GM19372 (cell line): Measurements from ENCODE around the gene ERFL.
A peak's percentile ranks its signal among the peaks of the same experiment; 100 is the strongest.

Experiments
- ATAC-seq: cut with Tn5 transposase; IDR thresholded peaks from one replicate; pipeline ENCODE4 v1.9.1; 2021; ENCODE audit warnings: mild to moderate bottlenecking, low read depth, moderate library complexity; ENCODE audit not compliant: unreplicated experiment

Gene ERFL

DNA sequence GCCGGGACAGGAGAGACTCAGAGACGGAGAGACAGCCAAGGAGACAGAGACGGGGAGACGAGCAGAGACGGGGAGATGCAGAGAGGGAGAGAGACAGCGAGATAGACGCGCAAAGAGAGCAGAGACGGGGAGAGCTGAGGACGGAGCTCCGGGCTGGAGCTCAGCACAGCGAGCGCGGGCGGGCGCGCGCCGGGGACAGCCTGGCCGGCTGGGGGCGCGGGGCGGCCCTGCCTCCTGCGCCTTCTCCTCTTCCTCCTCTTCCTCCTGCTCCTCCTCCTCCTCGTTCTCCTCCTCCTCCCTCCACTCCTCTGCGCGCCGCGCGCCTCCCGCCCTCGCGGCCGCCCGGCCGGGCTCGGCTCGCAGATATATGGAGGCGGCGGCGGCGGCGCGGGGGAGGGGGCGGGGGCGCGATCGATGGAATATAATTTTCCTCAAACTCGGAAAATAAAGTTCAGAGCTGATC lies at the start of gene ERFL:
Gene ERFL (minus strand): TSS at position 229 of the 463 bp plus-strand sequence. CDS start 15,530 bp downstream, outside the sequence.
- no peak for ATAC-seq

DNA sequence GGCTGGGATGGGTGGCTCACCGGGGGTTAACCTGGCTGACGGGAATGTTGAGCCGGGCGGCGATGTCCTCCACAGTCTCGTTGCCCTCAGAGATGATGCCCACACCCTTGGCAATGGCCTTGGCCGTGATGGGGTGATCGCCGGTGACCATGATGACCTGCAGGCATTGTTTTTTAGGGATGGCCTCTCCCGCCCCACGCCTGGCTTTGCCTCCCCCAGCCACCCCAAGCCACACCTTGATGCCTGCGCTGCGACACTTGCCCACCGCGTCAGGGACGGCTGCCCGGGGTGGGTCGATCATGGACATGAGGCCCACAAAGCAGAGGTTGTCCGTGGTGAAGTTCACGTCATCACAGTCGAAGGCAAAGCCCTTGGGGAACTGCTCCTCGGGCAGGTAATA lies 49.7 kb upstream of the ERFL start:
- ATAC-seq: no peak

DNA sequence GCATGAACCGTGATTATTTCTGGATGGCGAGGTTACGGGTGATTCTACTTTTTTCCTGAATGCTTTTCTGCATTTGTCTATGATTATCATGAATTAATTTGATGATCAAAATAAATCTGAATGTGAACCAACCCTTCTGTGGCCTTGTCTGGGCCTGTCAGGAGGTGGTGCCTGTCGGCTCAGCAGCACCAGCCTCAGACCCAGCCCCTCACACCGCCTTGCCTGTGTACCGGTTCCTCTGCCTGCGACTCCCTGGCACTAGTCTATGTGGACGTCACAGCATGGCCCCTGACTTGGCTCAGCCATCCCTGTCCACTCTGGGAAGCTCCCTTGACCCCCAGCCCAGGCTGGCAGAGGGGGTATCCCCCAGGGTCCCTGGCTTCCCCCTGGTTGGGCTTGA lies 46.4 kb upstream of the ERFL start:
- ATAC-seq: no peak

DNA sequence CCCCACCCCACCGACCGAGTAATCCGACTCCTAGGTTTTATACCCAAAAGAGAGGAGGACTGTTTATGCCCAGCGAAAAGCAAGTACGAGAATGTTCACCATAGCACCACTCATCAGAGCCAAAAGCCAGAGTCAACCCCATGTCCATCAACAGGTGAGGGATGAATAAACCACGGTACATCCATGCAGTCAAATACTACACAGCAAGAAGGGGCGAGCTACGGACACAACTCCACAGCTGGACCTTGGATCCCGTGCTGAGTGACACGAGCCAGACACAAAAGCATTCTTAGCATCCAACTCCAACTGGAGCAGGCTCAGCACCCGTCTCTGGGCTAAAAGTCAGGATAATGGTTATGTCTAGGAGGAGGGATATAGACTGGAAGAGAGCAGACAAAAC lies 43.1 kb upstream of the ERFL start:
- ATAC-seq: no peak

DNA sequence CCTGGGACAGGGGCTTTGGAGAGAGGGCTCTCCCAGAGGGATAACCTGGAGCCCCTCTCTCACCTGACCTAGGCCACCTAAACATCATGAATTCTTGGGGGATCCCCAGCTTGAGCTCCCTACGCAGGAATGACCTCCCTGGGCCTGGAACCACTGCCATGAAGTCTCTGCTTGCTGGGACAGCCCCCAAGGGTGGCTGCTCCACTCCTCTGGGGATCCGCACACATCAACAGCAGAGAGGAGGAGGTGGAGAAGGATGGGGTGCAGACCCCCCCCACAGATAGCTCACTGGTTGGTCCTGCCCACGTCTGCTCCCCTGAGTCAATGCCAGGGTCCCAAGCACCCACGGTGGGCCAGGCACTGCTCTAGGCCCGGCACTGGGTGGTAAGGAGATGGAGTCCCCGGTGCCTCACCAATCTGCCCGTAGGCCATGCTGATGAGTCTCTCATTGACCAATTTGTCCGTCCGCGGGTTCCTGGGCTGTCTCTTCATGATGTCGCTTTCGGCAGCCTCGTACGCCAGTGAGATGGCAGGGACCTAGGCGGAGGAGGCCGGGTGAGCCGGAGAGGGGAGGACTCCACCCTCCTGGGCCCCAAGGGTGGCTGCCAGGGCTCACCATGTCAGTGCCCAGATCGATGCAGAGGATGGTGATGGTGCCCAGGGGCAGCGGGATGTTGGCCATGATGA lies 41.7 kb upstream of the ERFL start:
- no peak for ATAC-seq

DNA sequence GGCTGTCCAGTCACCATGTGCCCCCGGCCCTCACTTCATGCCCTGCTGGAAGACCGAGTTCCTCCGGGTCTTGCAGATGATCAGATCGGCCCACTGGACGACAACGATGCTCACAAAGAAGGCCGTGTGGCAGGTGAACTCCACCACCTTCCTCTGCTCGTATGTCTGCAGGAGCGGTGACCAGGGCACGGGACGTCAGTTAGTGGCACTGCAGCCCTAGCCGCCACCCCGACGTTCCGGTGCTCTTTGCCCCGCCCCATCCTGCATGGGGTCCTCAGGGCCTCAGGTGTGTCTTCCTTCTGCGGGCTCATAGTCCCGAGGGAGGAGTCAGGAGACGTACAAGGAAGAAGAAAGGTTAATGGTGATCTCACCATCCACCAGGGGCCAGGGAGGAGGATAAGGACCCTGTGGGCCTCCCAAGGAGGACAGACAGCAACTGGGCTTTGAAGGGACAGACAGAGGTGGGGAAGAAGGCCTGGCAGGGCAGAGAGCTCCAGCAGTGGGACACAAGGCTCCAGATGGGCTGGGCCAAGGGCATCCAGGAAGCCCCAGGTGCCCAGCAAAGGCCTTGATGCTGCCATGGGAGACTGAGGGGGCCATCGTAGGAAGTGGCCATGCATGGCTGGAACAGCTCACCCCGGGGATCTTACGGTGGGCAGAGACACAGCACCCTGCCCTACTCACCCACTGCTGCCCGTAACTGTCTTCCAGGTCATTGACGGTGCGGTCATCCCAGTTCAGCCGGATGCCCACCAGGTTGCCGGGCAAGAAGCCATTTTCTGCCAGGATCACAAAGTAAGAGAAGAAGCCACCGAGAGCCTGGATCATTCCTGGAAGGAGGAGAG lies 40.7 kb upstream of the ERFL start:
- ATAC-seq: no peak

DNA sequence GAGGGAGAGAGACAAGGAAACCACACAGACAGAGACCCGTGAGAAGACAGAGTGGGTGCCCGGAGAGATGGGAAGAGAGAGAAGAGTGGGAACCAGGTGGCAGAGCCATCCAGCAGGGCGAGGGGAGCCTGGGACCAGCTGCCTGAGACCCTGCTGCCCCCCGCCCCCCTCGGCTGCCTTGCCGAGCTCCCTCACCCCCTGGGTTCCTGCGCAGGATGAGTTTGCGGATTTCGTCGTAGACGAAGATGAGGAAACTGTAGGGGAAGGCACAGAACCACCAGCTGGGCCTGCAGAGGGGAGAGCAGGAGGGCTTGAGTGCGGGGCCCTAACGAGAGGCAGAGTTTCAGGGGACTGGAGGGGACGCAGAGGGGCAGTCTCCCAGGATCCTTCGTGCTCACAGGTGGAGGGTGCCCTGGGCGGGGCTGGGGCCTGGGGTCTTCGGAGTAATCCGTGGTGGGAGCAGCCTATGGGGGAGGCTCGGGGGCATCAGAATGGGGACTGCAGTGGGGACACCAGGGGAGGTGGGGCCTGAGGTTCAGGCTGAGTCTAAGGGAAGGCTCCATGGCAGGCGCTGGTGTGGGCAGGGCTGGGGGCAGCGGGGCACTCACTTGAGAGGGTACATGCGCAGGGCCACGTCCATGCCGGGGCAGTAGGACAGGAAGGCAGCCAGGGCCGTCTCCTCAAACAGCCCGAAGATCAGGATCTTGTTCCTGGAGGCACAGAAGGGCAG lies 39.0 kb upstream of the ERFL start:
- ATAC-seq: no peak

DNA sequence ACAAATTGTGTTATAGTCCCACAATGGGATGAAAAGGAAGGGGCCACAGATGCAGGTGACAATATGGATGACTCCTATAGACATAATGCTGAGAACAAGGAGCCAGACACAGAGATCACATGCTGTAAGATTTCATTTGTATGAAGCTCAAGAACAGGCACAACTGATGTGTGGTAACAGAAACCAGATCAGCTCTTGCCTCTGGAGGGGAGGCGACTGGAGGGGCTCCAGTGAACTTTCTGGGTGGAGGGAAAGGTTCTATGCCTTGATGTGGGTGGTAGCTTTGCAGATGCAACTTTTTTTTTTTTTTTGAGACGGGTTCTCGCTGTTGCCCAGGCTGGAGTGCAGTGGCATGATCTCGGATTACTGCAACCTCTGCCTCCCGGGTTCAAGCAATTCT lies 36.9 kb upstream of the ERFL start:
- no peak for ATAC-seq

DNA sequence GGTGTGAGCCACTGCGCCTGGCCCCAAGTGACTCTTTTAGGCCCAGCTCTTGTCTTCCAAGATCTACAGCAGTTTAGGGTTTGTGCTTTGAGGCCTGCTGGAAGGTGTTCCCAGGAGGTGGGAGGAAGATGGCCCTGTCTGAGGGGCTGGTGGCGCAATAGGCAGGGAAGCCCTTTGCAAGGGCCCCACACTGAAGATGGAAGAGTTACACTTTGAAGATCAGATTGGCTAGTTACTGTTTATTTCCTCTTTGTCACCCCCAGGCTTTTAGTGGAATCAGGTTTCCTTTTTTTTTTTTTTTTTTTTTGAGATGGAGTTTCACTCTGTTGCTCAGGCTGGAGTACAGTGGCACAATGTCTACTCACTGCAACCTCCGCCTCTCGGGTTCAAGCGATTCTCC lies 32.7 kb upstream of the ERFL start:
- ATAC-seq: no peak

DNA sequence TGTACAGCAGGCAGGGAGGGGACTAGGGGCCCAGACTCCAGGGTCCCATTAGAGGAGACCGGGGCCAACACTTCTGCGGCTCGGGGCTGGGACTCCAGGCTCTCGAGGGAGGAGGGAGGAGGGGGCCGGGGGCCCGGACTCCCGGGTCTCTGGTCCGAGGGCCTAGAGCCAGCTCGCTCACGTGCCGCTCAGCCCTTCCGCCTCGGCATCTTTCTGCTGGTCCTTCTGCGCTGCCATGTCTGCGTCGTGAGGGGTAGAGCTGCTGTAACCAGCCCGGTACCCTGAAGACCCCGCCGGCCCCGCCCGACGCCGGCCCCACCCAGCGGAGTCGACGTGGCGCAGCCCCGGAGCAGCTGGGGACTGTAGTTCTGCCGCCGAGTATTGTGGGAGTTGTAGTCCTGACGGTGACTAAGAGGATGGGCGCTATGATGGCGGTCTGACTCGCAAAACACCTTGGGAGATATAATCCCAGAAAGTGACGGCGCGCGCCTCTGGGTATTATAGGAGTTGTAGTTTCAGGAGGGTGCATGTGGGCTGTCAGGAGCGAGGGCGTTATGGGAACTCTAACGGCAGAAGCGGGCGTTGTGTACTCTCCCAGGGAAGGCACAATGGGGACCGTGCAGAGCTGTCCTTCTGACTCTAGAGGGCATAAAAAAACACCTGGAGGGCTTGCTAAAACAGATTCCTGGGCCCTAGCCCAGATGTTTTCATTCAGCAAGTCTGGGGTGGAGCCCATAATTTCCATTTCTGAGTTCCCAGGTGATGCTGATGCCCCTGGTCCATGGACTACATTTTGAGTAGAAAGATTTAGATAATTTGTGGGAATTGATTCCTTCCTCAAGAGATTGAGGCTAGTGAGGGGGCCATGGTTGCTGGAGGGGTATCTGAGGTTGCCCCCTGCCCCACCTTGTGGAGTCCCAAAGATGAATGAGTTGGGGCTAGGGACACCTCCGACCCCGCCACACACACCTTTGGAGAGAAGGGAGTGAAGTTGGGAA lies 31.1 kb upstream of the ERFL start, which contains the start of gene RABAC1:
Gene RABAC1 (minus strand): TSS at position 266 of the 998 bp plus-strand sequence. CDS start 29 bp downstream, at position 237.
- ATAC-seq: peak; percentile 74

DNA sequence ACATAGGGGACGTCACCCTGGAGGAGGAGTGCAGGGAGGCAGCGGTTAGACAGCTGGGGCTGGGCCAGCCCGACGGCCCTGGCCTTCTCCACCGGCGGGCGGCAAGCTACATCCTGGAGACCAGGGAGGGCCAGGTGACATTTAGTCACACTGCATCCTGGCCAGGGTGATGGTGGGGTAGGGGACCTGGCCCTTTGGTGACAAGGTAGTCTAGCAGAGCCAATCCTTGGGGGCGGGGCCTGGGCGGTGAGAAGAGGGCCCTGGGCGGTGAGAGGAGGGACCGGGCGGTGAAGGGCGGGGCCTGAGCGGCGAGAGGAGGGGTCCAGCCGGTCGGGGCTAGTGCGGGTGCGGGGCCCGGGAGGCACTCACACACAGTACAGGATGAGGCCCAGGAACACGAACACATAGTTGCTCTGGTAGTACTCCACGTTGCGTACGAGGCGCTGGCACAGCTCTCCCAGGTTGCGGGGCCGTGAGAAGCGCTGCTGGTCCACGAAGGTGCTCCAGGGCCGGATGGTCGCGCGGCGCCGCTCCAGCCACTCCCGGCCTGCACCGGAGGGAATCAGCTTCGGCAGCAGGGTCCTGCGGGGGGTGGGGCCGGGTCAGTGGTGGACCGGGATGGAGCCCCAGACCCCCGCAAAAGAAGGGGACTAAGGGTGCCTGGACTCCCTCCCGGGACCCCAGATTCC lies 30.3 kb upstream of the ERFL start:
- peak; percentile 50 for ATAC-seq

DNA sequence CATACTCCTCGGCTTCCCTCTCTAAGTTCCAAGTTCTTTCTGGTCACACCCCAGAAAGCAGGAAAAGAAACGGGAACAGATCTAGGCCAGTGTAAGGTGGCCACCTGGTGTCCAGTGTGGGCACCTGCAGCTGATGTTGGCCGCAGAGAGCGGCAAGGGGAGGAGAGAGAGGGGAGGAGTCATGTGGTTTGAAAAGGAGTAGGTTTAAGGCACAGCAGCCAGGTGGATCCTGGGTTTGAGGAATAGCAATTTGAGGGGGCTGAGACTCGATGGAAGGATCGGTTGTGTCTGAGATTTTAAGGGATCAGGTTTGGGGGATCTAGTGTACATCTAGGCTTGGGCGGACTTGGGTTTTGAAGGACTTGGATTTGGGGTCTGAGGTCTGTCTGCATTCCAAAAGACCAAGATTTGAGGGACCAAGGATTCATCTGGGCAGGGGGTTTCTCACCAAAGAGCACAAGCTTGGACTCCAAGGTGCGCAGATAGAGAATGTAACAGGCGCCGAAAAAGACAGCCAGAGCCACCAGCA lies 29.7 kb upstream of the ERFL start:
- no peak for ATAC-seq

DNA sequence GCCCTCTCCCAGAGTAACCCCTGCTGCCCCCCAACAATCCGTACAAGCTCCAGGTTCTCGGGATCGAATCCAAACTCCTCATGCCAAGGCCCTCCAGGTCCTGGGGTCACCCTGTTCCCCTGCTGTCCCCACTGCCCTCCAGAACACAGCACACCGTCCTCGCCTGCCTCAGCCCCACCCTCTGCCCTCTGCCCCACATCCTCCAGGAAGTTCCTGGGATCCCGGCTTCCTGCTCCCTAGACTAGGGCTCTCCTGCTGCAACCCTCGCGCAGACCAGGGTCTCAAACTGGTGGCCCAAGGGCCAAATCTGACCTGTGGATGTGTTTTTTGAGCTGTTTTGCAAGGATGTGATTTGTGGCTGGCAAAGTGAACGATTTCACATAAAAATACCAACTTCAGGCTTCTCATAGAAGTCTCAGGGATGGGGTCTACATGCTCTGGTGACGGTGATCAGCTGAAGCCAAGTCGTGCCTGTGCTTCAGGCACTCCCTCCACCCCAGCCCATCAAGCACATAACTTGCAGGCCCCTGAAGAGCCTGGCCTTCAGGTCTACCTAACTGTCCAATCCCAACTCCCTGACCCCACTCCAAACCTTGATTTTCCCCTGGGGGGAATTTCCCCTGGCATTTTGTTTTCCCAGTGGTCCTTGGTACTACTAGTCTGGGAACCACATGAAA lies 29.1 kb upstream of the ERFL start:
- no peak for ATAC-seq

DNA sequence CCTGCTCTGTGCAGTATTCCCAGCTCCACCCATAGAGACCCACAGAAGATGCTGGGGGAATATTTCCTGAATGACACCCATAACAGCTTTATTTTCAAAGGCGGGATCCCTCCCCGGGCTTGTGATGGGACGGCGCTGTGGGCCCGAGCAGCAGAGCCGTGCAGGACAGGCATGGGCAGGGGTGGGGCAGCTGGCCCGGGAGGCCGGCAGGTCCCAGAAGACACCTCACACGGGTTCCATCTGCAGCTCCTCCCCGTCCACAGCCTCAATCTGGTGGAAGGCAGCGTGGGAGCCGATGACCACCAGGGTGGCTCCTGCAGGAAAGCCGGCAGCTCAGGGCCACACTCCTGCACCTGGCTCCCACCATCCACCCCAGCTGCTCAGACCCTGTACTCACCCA lies 28.4 kb upstream of the ERFL start:
- ATAC-seq: no peak

DNA sequence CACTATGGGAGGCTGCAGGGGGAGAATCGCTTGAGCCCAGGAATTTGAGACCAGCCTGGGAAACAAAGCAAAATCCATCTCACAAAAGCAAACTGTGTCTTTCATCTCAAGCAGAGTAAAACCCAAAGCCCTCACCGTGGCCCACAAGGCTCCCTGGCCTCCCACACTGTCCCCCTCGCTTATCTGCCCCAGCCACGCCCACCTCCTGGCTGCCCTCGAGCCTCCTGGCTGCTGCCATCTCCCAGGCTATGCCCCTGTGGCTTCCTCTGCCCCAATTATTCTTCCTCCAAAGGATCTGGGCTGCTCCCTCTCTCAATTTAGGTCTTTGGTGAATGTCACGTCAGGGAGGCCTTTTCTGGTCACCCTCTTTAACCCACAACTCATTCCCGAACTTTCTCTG lies 27.3 kb upstream of the ERFL start:
- no peak for ATAC-seq

DNA sequence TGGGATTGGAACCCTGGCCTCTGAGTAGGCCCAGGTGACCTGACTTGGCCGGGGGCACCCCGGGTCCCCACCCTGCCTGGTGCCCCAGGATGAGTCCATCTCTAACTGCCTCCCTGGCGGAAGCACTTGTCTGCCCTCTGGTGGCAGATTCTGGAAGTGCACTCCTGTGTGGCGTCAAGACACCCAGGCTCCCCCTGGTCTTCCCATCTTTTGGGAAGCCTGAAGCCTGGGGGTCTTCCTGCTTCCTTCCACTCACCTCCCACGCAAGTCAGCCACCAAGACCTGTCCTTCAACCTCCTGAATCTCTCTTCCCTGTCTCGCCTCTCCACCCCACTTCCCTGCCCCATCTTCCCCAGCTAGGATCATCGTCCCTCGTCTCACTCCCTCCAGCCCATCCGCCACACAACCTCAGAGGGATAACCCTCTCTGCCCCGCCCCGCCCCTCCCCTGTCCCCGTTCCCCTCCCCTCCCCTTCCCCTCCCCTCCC lies 23.5 kb upstream of the ERFL start:
- ATAC-seq: no peak

DNA sequence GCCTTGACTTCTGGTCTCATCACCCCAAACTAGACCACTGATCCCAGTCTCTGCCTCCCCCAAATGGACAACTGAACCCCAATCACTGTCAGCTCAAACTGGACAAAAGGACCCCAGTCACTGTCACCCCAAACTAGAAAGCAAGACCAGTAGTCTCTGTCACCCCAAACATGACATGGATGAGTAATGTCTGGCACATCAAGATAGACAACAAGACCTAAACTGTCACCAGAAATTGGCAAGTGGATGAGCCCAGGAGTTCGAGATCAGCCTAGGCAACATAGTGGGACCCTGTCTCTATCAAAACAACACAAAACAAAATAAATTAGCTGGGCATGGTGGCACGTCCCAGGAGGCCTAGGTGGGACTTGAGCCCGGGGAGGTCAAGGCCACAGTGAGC lies 18.8 kb upstream of the ERFL start:
- ATAC-seq: no peak

DNA sequence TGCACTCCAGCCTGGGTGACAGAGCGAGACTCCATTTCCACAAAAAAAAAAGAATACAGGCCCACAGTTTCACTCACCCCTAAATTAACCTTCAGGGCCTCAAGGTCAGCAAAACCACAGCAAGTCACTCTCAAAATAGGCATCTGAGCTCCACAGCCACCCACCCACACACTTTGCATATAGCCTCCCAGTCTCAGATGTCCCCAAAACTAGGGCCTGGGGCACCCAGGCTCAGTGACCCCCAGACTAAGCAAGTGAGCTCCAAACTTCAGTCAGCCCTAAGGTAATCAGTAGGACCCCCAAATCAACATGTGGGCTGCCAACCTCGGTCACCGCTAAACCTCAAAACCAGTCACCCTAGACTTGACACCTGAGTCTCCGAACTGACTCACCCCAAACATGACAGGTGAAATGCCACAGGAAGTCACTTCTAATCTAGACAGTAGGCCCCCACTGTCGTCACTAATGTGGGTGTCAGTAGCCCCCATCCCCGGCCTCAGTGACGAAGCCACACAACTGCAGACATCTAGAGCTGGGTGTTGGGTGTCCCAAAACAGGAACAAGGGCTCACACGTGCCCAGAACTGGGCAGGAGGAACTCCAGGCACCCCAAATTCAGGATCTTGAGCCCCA lies 17.0 kb upstream of the ERFL start:
- ATAC-seq: peak; percentile 84
